ENCODE data around the gene SEC31B. TPM values are rescaled to one million over a fixed set of nuclear protein-coding genes. Genes with fewer than 3 reads are reported as not detected.

Gene SEC31B, protein sequence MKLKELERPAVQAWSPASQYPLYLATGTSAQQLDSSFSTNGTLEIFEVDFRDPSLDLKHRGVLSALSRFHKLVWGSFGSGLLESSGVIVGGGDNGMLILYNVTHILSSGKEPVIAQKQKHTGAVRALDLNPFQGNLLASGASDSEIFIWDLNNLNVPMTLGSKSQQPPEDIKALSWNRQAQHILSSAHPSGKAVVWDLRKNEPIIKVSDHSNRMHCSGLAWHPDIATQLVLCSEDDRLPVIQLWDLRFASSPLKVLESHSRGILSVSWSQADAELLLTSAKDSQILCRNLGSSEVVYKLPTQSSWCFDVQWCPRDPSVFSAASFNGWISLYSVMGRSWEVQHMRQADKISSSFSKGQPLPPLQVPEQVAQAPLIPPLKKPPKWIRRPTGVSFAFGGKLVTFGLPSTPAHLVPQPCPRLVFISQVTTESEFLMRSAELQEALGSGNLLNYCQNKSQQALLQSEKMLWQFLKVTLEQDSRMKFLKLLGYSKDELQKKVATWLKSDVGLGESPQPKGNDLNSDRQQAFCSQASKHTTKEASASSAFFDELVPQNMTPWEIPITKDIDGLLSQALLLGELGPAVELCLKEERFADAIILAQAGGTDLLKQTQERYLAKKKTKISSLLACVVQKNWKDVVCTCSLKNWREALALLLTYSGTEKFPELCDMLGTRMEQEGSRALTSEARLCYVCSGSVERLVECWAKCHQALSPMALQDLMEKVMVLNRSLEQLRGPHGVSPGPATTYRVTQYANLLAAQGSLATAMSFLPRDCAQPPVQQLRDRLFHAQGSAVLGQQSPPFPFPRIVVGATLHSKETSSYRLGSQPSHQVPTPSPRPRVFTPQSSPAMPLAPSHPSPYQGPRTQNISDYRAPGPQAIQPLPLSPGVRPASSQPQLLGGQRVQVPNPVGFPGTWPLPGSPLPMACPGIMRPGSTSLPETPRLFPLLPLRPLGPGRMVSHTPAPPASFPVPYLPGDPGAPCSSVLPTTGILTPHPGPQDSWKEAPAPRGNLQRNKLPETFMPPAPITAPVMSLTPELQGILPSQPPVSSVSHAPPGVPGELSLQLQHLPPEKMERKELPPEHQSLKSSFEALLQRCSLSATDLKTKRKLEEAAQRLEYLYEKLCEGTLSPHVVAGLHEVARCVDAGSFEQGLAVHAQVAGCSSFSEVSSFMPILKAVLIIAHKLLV
- total RNA-seq: 100 to 1,000 TPM; 164 to 172 TPM

- H3K27ac Mint-ChIP-seq: peak within 1 kb of the TSS; percentile 53
- ChIA-PET CTCF (interaction anchor here (1.0 to 10.2 kb wide), 31 partner anchors 9 to 230 kb away, joined by 3 to 165 read pairs (median 8); partner anchors contain the start of genes HIF1AN, NDUFB8 and SCD), POLR2A (interaction anchor here (0.6 to 4.9 kb wide), 10 partner anchors 8 to 85 kb away, joined by 3 to 62 read pairs (median 4); partner anchors contain the start of gene NDUFB8)
- ATAC-seq (no peak), DNase-seq (no peak)
- no peaks in the 10 kb centered on the region for H3K27me3 Mint-ChIP-seq (ENCODE audit: low read depth)
- no peaks in the 10 kb centered on the region for H3K9me3 Mint-ChIP-seq (ENCODE audit: insufficient read depth)
- H3K4me3 Mint-ChIP-seq: no peak within 1 kb of the TSS
- H3K36me3 Mint-ChIP-seq (ENCODE audit: low read depth): peaks cover 47% of the 10 kb centered on the region
- H3K4me1 Mint-ChIP-seq (ENCODE audit: low read depth): peaks cover 37% of the 10 kb centered on the region
Observed at GRCh38 chr10:100519311-100520051, at the start of gene SEC31B. Gene SEC31B (minus strand): TSS chr10:100519861. CDS start chr10:100516952, 2,909 bp downstream.

- Mint-ChIP-seq H3K9me3 (ENCODE audit: insufficient read depth) (no peaks in the 10 kb centered on the region), H3K36me3 (ENCODE audit: low read depth) (no peaks in the 10 kb centered on the region), H3K27me3 (ENCODE audit: low read depth) (peaks cover 22% of the 10 kb centered on the region), H3K27ac (no peak overlapping the region), H3K4me3 (no peak overlapping the region), H3K4me1 (ENCODE audit: low read depth) (peaks cover 6% of the 10 kb centered on the region)
- CTCF ChIA-PET: no interaction called here
- POLR2A ChIA-PET: interaction anchor here (0.7 kb wide), 2 partner anchors 13 to 158 kb away, joined by 3 to 6 read pairs; no protein-coding TSS in a partner anchor
- no peak for ATAC-seq
- DNase-seq: no peak
Observed at GRCh38 chr10:100568912-100569311, 49.3 kb upstream of the SEC31B start.

DNA sequence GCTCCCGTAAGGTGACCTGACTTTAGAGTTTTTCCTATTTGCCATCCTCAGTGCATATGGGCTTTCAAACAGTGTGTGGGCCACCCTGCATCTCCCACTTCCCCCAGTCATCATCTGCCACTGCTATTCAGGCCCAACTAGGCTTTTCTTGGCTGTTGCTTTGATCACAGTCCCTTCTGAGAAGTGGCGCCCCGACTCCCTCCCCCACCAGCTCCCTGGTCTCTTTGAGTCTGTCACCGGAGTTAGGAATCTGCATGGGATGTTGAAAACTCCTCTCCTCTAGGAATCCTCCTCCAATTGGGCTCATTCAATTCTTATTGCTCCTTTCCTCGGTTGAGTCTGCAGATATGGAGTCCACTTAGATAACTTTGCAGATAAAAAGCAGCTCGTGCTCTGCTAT lies 48.2 kb upstream of the SEC31B start:
- no peaks in the 10 kb centered on the region for H3K9me3 Mint-ChIP-seq (ENCODE audit: insufficient read depth)

DNA sequence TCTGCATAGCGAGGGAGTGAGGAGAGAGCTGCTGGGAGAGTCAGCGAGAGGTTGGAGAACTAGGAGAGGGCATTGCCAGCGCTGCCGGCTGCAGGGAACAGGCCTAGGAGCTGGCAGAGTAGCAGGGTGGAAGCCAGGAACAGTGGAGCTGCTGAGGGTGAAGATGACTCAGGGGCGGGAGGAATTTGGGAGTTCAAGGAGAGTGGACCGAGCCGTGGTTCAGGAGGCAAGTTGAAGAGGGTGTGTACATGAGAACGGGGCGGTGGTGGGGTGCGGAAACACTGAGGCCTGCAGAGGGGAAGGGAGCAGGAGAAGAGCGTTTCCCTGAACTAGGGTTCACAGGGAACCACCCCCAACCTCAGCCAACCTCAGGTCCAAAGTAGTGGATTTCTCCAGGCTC lies 47.6 kb upstream of the SEC31B start:
- Mint-ChIP-seq H3K9me3 (ENCODE audit: insufficient read depth) (no peaks in the 10 kb centered on the region), H3K27ac (no peak overlapping the region), H3K27me3 (ENCODE audit: low read depth) (peaks cover 24% of the 10 kb centered on the region), H3K4me3 (no peak overlapping the region), H3K36me3 (ENCODE audit: low read depth) (peaks cover 3% of the 10 kb centered on the region), H3K4me1 (ENCODE audit: low read depth) (peaks cover 10% of the 10 kb centered on the region)
- CTCF ChIA-PET: interaction anchor here (1.4 kb wide), 1 partner anchor 176 kb away, joined by 3 read pairs; no protein-coding TSS in a partner anchor
- POLR2A ChIA-PET: no interaction called here
- ATAC-seq (no peak), DNase-seq (no peak)

More for the DNA sequence above, 48.2 kb upstream of the SEC31B start:
- peaks cover 2% of the 10 kb centered on the region for H3K36me3 Mint-ChIP-seq (ENCODE audit: low read depth)
- peaks cover 8% of the 10 kb centered on the region for H3K4me1 Mint-ChIP-seq (ENCODE audit: low read depth)
- DNase-seq (no peak), ATAC-seq (no peak)
- H3K27ac Mint-ChIP-seq: no peak overlapping the region
- peaks cover 25% of the 10 kb centered on the region for H3K27me3 Mint-ChIP-seq (ENCODE audit: low read depth)
- ChIA-PET CTCF (interaction anchor here (1.4 kb wide), 1 partner anchor 176 kb away, joined by 3 read pairs; no protein-coding TSS in a partner anchor), POLR2A (no interaction called here)
- no peak overlapping the region for H3K4me3 Mint-ChIP-seq

- Mint-ChIP-seq H3K4me1 (ENCODE audit: low read depth) (peaks cover 16% of the 10 kb centered on the region), H3K36me3 (ENCODE audit: low read depth) (peaks cover 3% of the 10 kb centered on the region), H3K27me3 (ENCODE audit: low read depth) (peaks cover 27% of the 10 kb centered on the region), H3K4me3 (no peak overlapping the region), H3K27ac (no peak overlapping the region), H3K9me3 (ENCODE audit: insufficient read depth) (no peaks in the 10 kb centered on the region)
- CTCF ChIA-PET: no interaction called here
- POLR2A ChIA-PET: no interaction called here
- ATAC-seq: no peak
- DNase-seq: no peak
Observed at GRCh38 chr10:100566561-100566960, 46.9 kb upstream of the SEC31B start.

- CTCF ChIA-PET: no interaction called here
- ATAC-seq (no peak), DNase-seq (no peak)
- no peaks in the 10 kb centered on the region for H3K9me3 Mint-ChIP-seq (ENCODE audit: insufficient read depth)
- peaks cover 27% of the 10 kb centered on the region for H3K27me3 Mint-ChIP-seq (ENCODE audit: low read depth)
- H3K4me3 Mint-ChIP-seq: no peak overlapping the region
- H3K27ac Mint-ChIP-seq: no peak overlapping the region
- POLR2A ChIA-PET: no interaction called here
- peaks cover 22% of the 10 kb centered on the region for H3K4me1 Mint-ChIP-seq (ENCODE audit: low read depth)
- H3K36me3 Mint-ChIP-seq (ENCODE audit: low read depth): peaks cover 9% of the 10 kb centered on the region
Observed at GRCh38 chr10:100565206-100565985, 45.7 kb upstream of the SEC31B start.

DNA sequence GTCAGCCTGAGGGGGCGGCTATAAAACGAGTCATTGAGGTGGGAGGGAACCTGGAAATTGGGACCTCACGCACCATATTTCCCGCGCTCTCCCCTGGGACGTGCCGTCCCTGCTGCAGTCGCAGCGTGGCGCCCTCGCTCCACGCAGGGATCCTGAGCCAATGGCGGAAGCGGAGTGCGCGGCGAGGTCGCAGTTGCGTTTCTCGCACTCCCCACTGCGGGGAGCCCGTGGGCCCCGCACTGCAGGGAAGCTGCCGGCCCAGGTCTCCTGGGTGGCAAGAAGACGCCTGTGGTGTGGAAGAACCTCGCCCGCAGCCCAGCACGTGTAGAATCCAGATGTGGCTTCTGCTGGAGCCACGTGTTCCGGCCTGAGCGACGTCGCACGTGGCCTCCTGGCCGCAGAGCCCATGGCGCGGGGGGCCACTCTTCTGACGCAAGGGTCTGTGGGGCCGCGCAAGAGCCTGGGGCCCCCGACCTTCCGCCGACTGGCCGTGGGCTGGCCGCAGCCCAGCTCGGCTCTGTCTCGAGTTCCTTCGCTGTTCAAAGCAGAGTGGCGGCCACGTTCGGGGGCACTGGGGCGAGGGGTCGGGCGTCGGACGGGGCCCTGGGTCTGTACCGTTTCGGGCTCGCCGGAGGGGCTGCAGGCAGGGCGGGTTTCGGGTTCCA lies 42.5 kb upstream of the SEC31B start:
- H3K4me3 Mint-ChIP-seq: no peak overlapping the region
- no peaks in the 10 kb centered on the region for H3K9me3 Mint-ChIP-seq (ENCODE audit: insufficient read depth)
- ChIA-PET POLR2A (interaction anchor here (0.5 to 1.4 kb wide), 2 partner anchors 181 to 970 kb away, joined by 3 to 5 read pairs; no protein-coding TSS in a partner anchor), CTCF (interaction anchor here (0.6 to 4.5 kb wide), 16 partner anchors 11 to 326 kb away, joined by 3 to 38 read pairs (median 3); no protein-coding TSS in a partner anchor)
- peaks cover 27% of the 10 kb centered on the region for H3K27me3 Mint-ChIP-seq (ENCODE audit: low read depth)
- H3K4me1 Mint-ChIP-seq (ENCODE audit: low read depth): peaks cover 23% of the 10 kb centered on the region
- peak; percentile 83 for DNase-seq
- ATAC-seq: peak; percentile 95
- H3K36me3 Mint-ChIP-seq (ENCODE audit: low read depth): peaks cover 9% of the 10 kb centered on the region
- H3K27ac Mint-ChIP-seq: no peak overlapping the region

DNA sequence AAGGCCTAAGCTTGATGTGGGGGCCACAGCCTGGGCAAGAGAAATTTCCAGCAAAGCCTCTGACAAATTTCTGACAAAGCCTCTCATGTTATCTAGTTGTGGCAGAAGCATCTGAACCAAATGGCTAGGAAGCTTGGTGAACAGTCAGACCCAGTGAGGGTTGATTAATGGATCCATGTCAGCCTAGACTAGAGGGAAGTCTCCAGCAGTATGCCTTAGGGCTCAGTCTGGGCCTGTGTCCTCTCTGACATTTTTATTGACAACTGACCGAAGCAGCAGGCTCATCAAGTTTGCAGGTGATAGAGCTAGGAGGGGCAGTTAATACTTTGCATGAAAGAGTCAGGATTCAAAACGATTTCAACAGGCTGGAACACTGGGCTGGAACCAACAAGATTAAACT lies 41.3 kb upstream of the SEC31B start:
- H3K4me3 Mint-ChIP-seq: no peak overlapping the region
- peaks cover 29% of the 10 kb centered on the region for H3K4me1 Mint-ChIP-seq (ENCODE audit: low read depth)
- ATAC-seq (no peak), DNase-seq (no peak)
- ChIA-PET CTCF (interaction anchor here (1.0 to 4.5 kb wide), 10 partner anchors 9 to 327 kb away, joined by 3 to 38 read pairs (median 3); partner anchors contain the start of gene HIF1AN), POLR2A (interaction anchor here (0.7 kb wide), 1 partner anchor 9 kb away, joined by 3 read pairs; no protein-coding TSS in a partner anchor)
- no peak overlapping the region for H3K27ac Mint-ChIP-seq
- peaks cover 12% of the 10 kb centered on the region for H3K36me3 Mint-ChIP-seq (ENCODE audit: low read depth)
- no peaks in the 10 kb centered on the region for H3K9me3 Mint-ChIP-seq (ENCODE audit: insufficient read depth)
- H3K27me3 Mint-ChIP-seq (ENCODE audit: low read depth): peaks cover 27% of the 10 kb centered on the region

GRCh38 chr10:100560248-100560647 lies 40.6 kb upstream of the SEC31B start:
- POLR2A ChIA-PET: interaction anchor here (0.7 kb wide), 1 partner anchor 10 kb away, joined by 3 read pairs; no protein-coding TSS in a partner anchor
- Mint-ChIP-seq H3K27me3 (ENCODE audit: low read depth) (peaks cover 24% of the 10 kb centered on the region), H3K9me3 (ENCODE audit: insufficient read depth) (no peaks in the 10 kb centered on the region), H3K27ac (no peak overlapping the region), H3K36me3 (ENCODE audit: low read depth) (peaks cover 16% of the 10 kb centered on the region), H3K4me1 (ENCODE audit: low read depth) (peaks cover 27% of the 10 kb centered on the region), H3K4me3 (no peak overlapping the region)
- CTCF ChIA-PET: interaction anchor here (1.0 to 4.5 kb wide), 7 partner anchors 9 to 318 kb away, joined by 3 to 38 read pairs (median 3); no protein-coding TSS in a partner anchor
- no peak for ATAC-seq
- no peak for DNase-seq

DNA sequence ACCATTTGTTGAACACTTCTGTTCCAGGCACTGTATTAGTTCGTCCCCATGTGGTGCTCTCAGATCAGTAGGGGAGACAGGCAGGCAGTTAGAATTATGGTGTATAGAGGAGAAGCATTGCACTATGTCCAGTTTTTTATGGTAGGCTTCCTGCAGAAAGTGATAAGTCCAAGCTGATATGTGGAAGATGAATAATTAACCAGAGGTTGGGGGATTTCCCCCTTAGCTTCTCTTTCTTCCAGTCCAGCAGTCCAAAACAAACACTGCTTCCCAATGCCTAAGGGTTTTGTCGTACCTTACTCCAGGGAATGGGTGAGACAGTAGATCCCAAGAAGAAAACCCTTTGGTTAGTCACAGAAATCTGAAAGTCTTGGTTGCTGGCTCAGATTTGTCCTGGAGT lies 35.2 kb upstream of the SEC31B start:
- ChIA-PET POLR2A (interaction anchor here (0.8 kb wide), 1 partner anchor 189 kb away, joined by 3 read pairs; no protein-coding TSS in a partner anchor), CTCF (no interaction called here)
- H3K27me3 Mint-ChIP-seq (ENCODE audit: low read depth): no peaks in the 10 kb centered on the region
- no peak for DNase-seq
- no peak overlapping the region for H3K4me3 Mint-ChIP-seq
- H3K36me3 Mint-ChIP-seq (ENCODE audit: low read depth): peaks cover 18% of the 10 kb centered on the region
- peaks cover 21% of the 10 kb centered on the region for H3K4me1 Mint-ChIP-seq (ENCODE audit: low read depth)
- no peaks in the 10 kb centered on the region for H3K9me3 Mint-ChIP-seq (ENCODE audit: insufficient read depth)
- H3K27ac Mint-ChIP-seq: no peak overlapping the region
- no peak for ATAC-seq
